Endothelial cell of umbilical vein (primary cell): ENCODE measurements around the gene TOB1.

ENCODE experiments used
- FOS ChIP-seq: IDR thresholded peaks from 2 replicates; pipeline ENCODE4 v1.6.1; 2011; ENCODE audit warnings: mild to moderate bottlenecking, low read length, moderate library complexity, borderline replicate concordance; ENCODE audit not compliant: insufficient read depth
- POLR2A ChIP-seq: IDR thresholded peaks from 2 replicates; pipeline ENCODE4 v1.6.1; 2012; ENCODE audit warnings: low read depth, mild to moderate bottlenecking, control low read depth, low read length
- POLR2AphosphoS5 ChIP-seq: IDR thresholded peaks from 2 replicates; pipeline ENCODE4 v1.6.1; 2012; ENCODE audit warnings: low read depth, mild to moderate bottlenecking, control low read depth, low read length, moderate library complexity; ENCODE audit not compliant: insufficient read depth
- TF ChIP-seq, protein P1 (sequence below), 2 donors: IDR thresholded peaks; 1 replicate in 1 of 2; 2 replicates in 1 of 2; pipeline ENCODE4 v1.5.1; 2011; ENCODE audit warnings: low read length in 2 of 2, mild to moderate bottlenecking in 2 of 2, moderate library complexity in 2 of 2, control low read depth in 1 of 2, inconsistent platforms in 1 of 2, low read depth in 1 of 2; ENCODE audit not compliant: insufficient read depth in 1 of 2; ENCODE audit errors: extremely low read depth in 1 of 2
- TF ChIP-seq, protein P2 (sequence below): IDR thresholded peaks from 2 replicates; pipeline ENCODE4 v1.6.1; 2011; ENCODE audit not compliant: insufficient read depth, insufficient read length

DNA sequence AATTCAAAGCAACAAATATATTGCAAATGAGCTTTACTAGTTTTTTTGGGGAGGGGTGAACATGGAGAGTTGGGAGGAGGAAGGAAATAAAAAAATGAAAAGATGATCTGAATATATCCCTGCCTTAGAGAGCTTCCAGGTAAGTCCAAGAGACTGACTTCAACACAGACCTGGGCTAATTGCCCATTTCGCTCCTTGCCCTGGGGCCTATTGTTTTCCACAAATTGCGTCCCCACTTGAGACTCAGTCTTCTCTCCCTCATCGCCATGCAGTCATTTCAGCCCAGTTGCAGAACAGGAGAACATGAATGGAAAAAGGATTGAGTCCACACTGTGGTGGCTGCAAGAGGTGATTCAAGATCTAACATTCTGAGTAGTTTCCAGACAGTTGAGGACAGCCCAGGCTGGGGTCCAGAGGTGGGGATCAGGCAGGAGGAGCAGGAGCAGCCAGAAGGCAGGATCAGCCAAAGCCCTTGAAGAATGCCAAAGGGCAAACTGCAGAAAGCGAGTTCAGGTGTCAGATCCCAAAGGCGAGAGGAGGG, 21.6 kb upstream of the TOB1 start:
- TF ChIP-seq POLR2A (no peak), FOS (no peak), POLR2AphosphoS5 (no peak)
- TF ChIP-seq, protein P1, sequence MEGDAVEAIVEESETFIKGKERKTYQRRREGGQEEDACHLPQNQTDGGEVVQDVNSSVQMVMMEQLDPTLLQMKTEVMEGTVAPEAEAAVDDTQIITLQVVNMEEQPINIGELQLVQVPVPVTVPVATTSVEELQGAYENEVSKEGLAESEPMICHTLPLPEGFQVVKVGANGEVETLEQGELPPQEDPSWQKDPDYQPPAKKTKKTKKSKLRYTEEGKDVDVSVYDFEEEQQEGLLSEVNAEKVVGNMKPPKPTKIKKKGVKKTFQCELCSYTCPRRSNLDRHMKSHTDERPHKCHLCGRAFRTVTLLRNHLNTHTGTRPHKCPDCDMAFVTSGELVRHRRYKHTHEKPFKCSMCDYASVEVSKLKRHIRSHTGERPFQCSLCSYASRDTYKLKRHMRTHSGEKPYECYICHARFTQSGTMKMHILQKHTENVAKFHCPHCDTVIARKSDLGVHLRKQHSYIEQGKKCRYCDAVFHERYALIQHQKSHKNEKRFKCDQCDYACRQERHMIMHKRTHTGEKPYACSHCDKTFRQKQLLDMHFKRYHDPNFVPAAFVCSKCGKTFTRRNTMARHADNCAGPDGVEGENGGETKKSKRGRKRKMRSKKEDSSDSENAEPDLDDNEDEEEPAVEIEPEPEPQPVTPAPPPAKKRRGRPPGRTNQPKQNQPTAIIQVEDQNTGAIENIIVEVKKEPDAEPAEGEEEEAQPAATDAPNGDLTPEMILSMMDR (IDR thresholded peaks at IDR 0.05; ENCODE audit: extremely low read depth in 1 of 2, insufficient read depth in 1 of 2, low read depth in 1 of 2, low read length in 2 of 2), result no peak
- TF ChIP-seq, protein P2, sequence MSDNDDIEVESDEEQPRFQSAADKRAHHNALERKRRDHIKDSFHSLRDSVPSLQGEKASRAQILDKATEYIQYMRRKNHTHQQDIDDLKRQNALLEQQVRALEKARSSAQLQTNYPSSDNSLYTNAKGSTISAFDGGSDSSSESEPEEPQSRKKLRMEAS, result no peak
